Measurements from ENCODE around the gene DBN1.

DNA sequence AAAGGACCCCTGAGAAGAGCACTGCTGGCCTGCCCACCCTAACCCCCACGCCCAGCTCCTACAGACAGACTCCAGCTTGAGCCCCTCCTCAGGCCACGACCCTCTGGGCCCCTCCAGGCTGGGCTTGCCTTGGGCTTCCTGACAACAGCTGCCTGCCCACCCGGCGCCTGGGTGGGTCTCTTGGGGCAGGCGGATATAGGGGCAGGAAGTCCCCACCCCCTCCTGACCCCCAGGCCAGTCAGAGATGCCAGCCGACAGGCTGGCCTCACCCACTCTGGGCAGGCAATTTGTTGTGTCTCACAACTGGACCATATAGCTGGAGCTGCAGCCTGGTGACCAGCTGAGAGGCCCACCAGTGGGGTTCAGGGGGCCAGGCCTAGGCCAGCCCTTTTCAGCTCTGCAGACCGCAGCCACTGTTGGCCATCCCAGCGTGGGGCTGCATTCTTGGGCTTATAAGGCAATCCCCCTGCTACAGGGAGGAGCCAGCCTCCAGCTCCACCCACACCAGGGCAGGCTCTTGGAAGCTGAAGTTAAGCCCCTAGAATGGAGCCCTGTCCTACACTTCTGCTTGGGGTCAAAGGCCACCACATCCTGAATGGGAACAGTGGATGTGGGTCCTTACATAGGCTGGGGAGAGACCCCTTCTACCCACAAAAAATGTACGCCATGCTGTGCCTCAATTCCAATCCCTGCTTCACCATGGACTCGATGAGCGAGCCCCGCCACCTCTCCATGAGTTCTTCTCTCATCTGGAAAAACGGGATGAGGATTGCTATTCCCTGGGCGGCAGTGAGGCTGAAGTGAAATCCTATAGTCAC is 22.0 kb upstream of the DBN1 start:
- no peak for TF ChIP-seq EZH2 (IDR thresholded peaks at IDR 0.05; ENCODE audit: low read length, missing control alignments)
- TF ChIP-seq, protein P1, sequence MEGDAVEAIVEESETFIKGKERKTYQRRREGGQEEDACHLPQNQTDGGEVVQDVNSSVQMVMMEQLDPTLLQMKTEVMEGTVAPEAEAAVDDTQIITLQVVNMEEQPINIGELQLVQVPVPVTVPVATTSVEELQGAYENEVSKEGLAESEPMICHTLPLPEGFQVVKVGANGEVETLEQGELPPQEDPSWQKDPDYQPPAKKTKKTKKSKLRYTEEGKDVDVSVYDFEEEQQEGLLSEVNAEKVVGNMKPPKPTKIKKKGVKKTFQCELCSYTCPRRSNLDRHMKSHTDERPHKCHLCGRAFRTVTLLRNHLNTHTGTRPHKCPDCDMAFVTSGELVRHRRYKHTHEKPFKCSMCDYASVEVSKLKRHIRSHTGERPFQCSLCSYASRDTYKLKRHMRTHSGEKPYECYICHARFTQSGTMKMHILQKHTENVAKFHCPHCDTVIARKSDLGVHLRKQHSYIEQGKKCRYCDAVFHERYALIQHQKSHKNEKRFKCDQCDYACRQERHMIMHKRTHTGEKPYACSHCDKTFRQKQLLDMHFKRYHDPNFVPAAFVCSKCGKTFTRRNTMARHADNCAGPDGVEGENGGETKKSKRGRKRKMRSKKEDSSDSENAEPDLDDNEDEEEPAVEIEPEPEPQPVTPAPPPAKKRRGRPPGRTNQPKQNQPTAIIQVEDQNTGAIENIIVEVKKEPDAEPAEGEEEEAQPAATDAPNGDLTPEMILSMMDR (conservative IDR thresholded peaks at IDR 0.05 in 1 of 2, IDR thresholded peaks at IDR 0.05 in 1 of 2; ENCODE audit: low read depth in 1 of 2, low read length in 2 of 2) = no peak

All from fibroblast of lung (primary cell).